Thoracic aorta endothelial cell (primary cell): ENCODE data around the gene FCRLB. TPM values are rescaled to one million over a fixed set of nuclear protein-coding genes. Genes with fewer than 3 reads are reported as not detected.

Source experiments
- small RNA-seq: library from RNA; depleted of rRNA; stranded (forward); fragments of <200 nt; gene quantifications from one replicate; pipeline ENCODE3, GENCODE V24; 2012
- total RNA-seq: library from RNA; depleted of rRNA; stranded (reverse); fragments of >200 nt; gene quantifications from 2 replicates; pipeline ENCODE4 v1.2.3, GENCODE V29; 2012

Gene FCRLB, protein sequence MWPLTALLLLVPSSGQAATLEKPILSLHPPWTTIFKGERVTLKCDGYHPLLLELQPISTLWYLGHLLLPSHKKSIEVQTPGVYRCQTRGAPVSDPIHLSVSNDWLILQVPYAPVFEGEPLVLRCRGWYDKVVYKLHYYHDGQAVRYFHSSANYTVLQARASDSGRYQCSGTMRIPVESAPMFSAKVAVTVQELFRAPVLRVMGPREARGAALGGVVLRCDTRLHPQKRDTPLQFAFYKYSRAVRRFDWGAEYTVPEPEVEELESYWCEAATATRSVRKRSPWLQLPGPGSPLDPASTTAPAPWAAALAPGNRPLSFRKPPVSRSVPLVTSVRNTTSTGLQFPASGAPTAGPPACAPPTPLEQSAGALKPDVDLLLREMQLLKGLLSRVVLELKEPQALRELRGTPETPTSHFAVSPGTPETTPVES
- 0.66 and 1.0 TPM in 2 replicates for total RNA-seq

DNA sequence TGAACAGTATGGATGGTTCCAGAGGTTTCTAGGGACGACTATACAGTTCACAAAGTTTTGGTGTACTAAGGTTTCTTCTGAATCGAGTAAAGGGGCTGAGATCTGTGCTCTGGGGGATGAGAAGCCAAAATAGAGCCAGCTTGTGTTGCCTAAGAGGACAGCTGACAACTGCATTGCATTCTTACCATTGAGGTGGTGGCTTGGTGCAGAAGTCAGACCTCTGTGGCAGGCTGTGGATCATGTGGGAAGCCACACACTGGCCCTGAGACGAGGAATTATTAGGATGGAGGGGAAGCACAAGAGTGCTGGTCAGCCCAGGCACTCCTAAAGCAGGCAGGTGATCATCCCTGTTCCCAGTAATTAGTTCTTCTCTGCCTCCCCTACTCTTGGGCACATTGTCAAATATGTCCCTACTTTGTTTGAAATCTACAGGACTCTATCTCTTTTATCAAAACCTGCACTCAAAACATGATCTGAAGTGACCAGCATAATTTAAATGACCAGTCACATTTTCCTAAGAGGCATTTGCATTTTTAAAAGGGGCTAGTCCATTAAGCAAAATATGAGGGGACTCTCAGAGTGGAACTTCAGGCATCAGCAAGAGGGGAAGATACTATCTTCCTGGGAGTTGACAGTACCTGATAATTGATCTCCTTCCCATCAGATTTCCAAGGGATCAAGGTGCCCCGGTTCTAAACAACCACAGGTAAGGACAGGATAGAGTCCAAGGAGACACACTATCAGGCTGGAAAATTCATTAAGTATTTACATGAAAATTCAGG lies at the start of gene FCRLB:
Gene FCRLB, plus strand, starts transcription at position 589 of the 782 bp plus-strand sequence. CDS start 1,129 bp downstream, outside the sequence.

DNA sequence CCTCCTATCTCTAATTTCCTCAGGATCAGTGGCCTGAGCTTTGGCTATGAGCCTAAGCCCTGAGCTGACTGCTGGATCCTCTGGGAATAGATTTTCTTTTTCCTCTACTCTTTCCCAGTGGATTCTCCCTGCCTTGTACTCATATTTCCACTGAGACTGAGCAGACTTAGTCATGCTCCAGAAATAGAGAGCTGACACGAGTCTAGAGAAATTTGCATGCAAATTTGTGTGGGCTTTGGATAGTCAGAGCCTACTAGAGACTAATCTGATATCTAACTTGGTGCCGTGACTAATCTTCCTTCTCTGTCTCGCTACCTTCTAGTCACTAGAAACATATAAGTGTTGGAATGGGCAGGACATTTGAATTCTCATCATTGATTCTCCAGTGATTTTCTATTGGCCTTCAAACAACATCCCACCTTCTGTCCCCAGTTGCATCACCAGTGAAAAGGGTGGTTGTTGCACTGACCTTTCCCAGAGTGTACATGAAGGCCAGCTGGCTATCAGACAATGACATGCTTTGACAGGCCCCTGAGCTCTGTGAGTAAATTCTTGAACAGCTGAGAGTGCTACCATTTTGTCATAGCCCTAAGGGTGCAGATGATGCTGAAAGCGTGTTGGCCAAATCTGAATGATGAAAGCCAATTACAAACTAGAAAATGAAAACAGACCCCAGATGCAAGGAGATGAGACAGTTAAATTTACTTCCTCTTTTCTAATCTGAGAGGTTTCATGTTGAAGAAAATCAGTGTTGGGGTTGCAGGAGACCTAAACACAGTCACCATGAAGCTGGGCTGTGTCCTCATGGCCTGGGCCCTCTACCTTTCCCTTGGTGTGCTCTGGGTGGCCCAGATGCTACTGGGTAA lies 14.6 kb upstream of the FCRLB start, which contains the start of gene FCRLA:
Gene FCRLA, plus strand, starts transcription at position 748 of the 866 bp plus-strand sequence. Its CDS starts 36 bp downstream, at position 784.

DNA sequence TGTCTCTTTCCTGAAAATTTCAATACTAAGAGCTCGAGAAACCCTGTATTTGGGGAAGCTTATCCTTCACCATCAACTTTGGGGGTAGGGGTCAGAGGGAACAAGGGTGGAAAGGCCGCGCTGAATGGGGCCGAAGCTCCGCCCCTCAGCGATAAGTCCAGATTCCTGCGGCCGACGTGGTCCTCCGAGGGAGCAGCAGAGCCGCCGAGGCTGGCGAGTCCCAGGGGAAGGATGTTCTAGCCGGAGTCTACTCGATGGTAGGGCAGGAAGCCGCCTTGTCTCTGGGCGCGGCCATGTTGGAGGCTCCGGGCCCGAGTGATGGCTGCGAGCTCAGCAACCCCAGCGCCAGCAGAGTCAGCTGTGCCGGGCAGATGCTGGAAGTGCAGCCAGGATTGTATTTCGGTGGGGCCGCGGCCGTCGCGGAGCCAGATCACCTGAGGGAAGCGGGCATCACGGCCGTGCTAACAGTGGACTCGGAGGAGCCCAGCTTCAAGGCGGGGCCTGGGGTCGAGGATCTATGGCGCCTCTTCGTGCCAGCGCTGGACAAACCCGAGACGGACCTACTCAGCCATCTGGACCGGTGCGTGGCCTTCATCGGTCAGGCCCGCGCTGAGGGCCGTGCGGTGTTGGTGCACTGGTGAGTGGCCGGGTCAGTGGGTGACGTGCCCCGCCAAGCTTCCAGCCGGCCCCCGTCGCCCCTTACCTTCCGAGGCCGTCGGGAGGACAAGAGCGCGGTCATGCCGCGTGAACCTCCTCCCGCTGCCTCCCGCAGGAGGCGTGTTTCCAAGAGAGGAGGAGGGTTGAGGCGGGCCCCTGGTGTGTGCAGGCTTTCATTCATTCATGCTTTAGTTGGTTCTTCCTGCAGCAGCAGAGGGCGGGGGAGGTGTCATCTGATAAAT lies 28.4 kb downstream of the FCRLB start, which contains the start of gene DUSP12:
Gene DUSP12, plus strand, starts transcription at position 278 of the 899 bp plus-strand sequence. Its CDS starts 16 bp downstream, at position 294.

DNA sequence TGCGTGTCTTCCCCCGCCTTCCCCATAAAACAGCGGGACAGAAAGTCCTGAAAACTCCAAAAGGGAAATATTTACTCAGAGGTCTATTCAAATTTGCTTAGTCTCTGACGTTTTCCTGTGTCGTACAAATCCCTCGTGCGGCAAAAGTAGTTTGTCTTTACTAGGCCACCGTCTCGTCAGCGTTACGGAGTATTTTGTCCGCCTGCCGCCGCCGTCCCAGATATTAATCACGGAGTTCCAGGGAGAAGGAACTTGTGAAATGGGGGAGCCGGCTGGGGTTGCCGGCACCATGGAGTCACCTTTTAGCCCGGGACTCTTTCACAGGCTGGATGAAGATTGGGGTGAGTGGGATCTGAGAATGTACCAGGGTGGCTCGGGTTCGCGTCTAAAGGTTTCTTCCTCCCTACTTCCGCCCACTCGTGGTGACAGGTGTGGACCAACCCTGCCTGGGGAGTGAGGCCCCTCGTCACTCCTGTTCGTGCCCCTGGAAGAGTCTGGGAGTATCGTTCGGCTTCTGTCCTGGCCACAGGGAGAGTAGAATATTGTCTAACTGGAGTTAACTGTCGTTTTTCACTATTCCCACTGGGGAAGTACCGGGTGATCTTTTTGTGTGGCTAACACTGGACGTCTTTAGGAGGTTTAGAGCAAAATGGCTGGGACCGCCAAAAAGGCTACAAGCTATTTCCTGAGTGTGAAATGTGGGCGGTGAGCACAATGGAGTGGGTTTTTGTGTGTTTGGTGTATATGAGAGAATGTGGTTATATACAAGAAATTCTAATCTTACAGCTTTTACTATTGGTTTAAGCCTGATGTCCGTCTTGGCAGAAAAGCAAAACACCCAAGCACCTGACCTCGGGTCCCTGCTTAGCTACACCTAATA lies 45.0 kb downstream of the FCRLB start, which contains the start of gene ATF6:
Gene ATF6, plus strand, starts transcription at position 219 of the 880 bp plus-strand sequence. Its CDS starts 41 bp downstream, at position 260.

Small RNA genes within 50 kb of the gene (small RNA-seq; reads per million reads assigned to genes)
- not detected for gene RF00019
- not detected for gene RN7SL466P

Other genes starting within 250 kb of the FCRLB start
- gene FCGR2A, start 216.1 kb upstream of the FCRLB start, total RNA-seq = 0.22 TPM in 1 of 2 replicates, not detected in the other
- 0.22 and 0.27 TPM in 2 replicates for gene HSPA6, start 197.0 kb upstream of the FCRLB start, total RNA-seq
- not detected in 2 replicates for gene FCGR3A, start 171.7 kb upstream of the FCRLB start, total RNA-seq
- gene FCGR3B, start 90.4 kb upstream of the FCRLB start, total RNA-seq = not detected in 2 replicates
- not detected in 2 replicates for gene FCGR2B, start 58.4 kb upstream of the FCRLB start, total RNA-seq
- gene FCRLA, start 14.3 kb upstream of the FCRLB start, total RNA-seq = not detected in 2 replicates
- 38.4 and 40.6 TPM in 2 replicates for gene DUSP12, start 28.2 kb downstream of the FCRLB start, total RNA-seq
- gene ATF6, start 44.8 kb downstream of the FCRLB start, total RNA-seq = 74.3 and 83.1 TPM in 2 replicates